Stomach (tissue), 9 donors: ENCODE measurements around the gene PLEKHS1. TPM values are rescaled to one million over a fixed set of nuclear protein-coding genes. Genes with fewer than 3 reads are reported as not detected.

Source experiments
- DNase-seq, 2 donors: peaks; one replicate each; pipeline versions ENCODE4 v3.0.0 to v3.0.0-alpha.2; 2013 to 2019
- H3K27ac ChIP-seq, 5 donors: fragments of 200-600 bp in 4 of 5; sonication (generic) in 4 of 5; one replicate each; pipeline ENCODE4 v1.5.1; 2013 to 2019; ENCODE audit warnings: mild to moderate bottlenecking in 1 of 5, moderate library complexity in 1 of 5
- H3K27me3 ChIP-seq, 3 donors: fragments of 200-600 bp; sonication (generic); one replicate each; pipeline ENCODE4 v1.5.1; 2017 to 2019; ENCODE audit warnings: mixed run types in 1 of 3
- H3K36me3 ChIP-seq, 4 donors: fragments of 200-600 bp; sonication (generic); 1 replicate in 3 of 4; 2 replicates in 1 of 4; pipeline ENCODE4 v1.5.1; 2016 to 2019
- H3K4me1 ChIP-seq, 4 donors: fragments of 200-600 bp; sonication (generic); one replicate each; pipeline ENCODE4 v1.5.1; 2016 to 2019
- H3K4me3 ChIP-seq, 4 donors: fragments of 200-600 bp; sonication (generic) in 3 of 4; one replicate each; pipeline ENCODE4 v1.5.1; 2016 to 2019; ENCODE audit warnings: mild to moderate bottlenecking in 1 of 4
- H3K9me3 ChIP-seq, 4 donors: fragments of 200-600 bp; sonication (generic); one replicate each; pipeline ENCODE4 v1.5.1; 2016 to 2019
- CTCF ChIP-seq, 7 experiments: fragments of 450-650 bp in 4 of 7; fragments of 200-600 bp in 3 of 7; sonication (generic) in 3 of 7; IDR thresholded peaks; one replicate each; pipeline ENCODE4 v1.5.1; 2016 to 2019; ENCODE audit warnings: antibody characterized with exemption in 7 of 7, control low read depth in 2 of 7, mild to moderate bottlenecking in 1 of 7
- EP300 ChIP-seq: sonication (generic); formaldehyde crosslinking; IDR thresholded peaks from one replicate; pipeline ENCODE4 v1.6.1; 2017; ENCODE audit warnings: antibody characterized with exemption
- POLR2A ChIP-seq, 4 donors: fragments of 450-650 bp; IDR thresholded peaks; one replicate each; pipeline ENCODE4 v1.6.1; 2016; ENCODE audit warnings: antibody characterized with exemption in 4 of 4, control low read depth in 2 of 4, mild to moderate bottlenecking in 1 of 4, moderate library complexity in 1 of 4
- POLR2AphosphoS5 ChIP-seq, 3 donors: sonication (generic); formaldehyde crosslinking; IDR thresholded peaks; one replicate each; pipeline ENCODE4 v1.6.1; 2016; ENCODE audit warnings: antibody characterized with exemption in 3 of 3
- WGBS, 5 donors: extraction: QIAGEN DNeasy Blood & Tissue Kit in 3 of 5; methylation state at CpG; one replicate each; pipeline versions ENCODE4 v1.1.5 to v1.1.7; 2013 to 2018; 5-methylcytosine and 5-hydroxymethylcytosine counted together
- intact Hi-C: fragments of 100-400 bp; cut with DNase I; formaldehyde crosslinking; loops from one replicate; pipeline ENCODE4 v1.15.1; 2023; ENCODE audit warnings: low total_unique reads
- polyA plus RNA-seq, 3 donors: library from polyadenylated mRNA; stranded (reverse); fragments of 200-250 nt; gene quantifications; one replicate each; pipeline ENCODE4 v1.2.3, GENCODE V29; 2013
- total RNA-seq, 5 donors: library from RNA; depleted of rRNA; stranded (reverse); fragments of >200 nt; gene quantifications; one replicate each; pipeline versions ENCODE4 v1.1.0 to v1.2.3, GENCODE V29; 2014 to 2016
- donor health status: healthy with polysubstance abuse.
- donor health status: Bipolar disorder and iron deficiency.
- donor health status: healthy.

PLEKHS1 gene
- total and polyA plus RNA-seq, 8 donors = 0.46 to 2.9 (median 1.7) TPM; not detected in 1

- Histone ChIP-seq H3K27ac (peak overlapping the region in 3 of 5 donors; percentile 19 to 40 (median 30)), H3K4me1 (peaks cover 7 to 58% (median 22%) of the 10 kb centered on the region in 4 donors), H3K36me3 (peaks cover 0 to 8% (median 2%) of the 10 kb centered on the region in 4 donors), H3K27me3 (no peaks in the 10 kb centered on the region), H3K9me3 (no peaks in the 10 kb centered on the region), H3K4me3 (no peak overlapping the region)
- intact Hi-C loops = no loop called here
- TF ChIP-seq CTCF (IDR thresholded peaks at IDR 0.05) (no peak), POLR2AphosphoS5 (IDR thresholded peaks at IDR 0.05) (no peak)
- WGBS, 5 donors = 9 to 22% (median 11%) methylated on average over 2 of the region's 2 CpGs
- DNase-seq = peak in 1 of 2 donors; percentile 53
Measured at GRCh38 chr10:113735913-113736312, 15.6 kb upstream of the PLEKHS1 start.

DNA sequence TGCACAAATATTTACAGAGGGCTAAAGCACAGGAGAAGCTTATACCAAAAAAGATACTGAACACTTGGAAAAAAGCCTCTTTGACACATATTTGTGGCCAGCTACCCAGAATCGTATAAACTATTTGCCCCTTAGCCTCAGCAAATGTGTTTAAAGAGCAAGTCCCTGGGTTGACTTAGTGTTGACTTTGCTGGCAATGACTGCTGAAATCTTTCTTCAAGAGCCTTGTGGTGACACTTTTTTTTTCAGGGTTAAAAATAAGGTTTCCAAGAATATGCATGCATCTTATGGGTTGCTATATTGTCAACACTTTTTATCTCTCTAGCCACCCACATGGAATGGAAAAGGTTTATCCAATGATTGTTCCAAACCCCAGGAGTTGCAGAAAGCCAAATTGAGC, 14.9 kb upstream of the PLEKHS1 start:
- Histone ChIP-seq H3K27ac (peak overlapping the region in 2 of 5 donors; percentile 19 to 40), H3K4me3 (no peak overlapping the region), H3K4me1 (peaks cover 7 to 52% (median 22%) of the 10 kb centered on the region in 4 donors), H3K27me3 (no peaks in the 10 kb centered on the region), H3K9me3 (no peaks in the 10 kb centered on the region), H3K36me3 (peaks cover 0 to 5% (median 2%) of the 10 kb centered on the region in 4 donors)
- TF ChIP-seq POLR2A (IDR thresholded peaks at IDR 0.05) (no peak), CTCF (IDR thresholded peaks at IDR 0.05) (no peak), POLR2AphosphoS5 (IDR thresholded peaks at IDR 0.05) (no peak), EP300 (no peak)
- 7 to 40% (median 35%) methylated on average over 1 of the region's 1 CpG for WGBS, 5 donors
- peak in 1 of 2 donors; percentile 40 for DNase-seq
- intact Hi-C loops = no loop called here

DNA sequence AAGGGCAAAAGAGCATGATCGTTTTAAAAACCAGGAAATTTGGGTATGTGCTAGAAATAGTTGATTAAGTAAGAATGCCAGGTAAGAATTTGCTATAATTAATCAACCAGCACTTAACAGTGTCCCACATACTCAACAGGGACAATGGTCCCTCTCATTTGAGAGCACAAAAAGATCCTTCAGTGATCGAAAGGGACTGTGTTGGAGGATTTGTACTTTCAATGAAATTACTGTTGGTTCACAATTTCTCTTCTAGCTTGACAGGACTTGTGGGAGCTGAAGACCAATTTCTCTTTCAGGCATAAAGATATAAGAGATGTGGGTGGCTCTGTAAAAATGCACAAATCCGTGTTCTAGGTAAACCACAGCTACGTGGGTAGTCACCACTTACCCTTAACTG, 12.5 kb upstream of the PLEKHS1 start:
- Histone ChIP-seq H3K4me3 (no peak overlapping the region), H3K9me3 (no peaks in the 10 kb centered on the region), H3K4me1 (peaks cover 7 to 28% (median 17%) of the 10 kb centered on the region in 4 donors), H3K36me3 (no peaks in the 10 kb centered on the region), H3K27ac (no peak overlapping the region), H3K27me3 (no peaks in the 10 kb centered on the region)
- intact Hi-C loops = no loop called here
- TF ChIP-seq CTCF (IDR thresholded peaks at IDR 0.05) = no peak
- TF ChIP-seq EP300 = no peak
- TF ChIP-seq POLR2AphosphoS5 (IDR thresholded peaks at IDR 0.05) = no peak
- TF ChIP-seq POLR2A (IDR thresholded peaks at IDR 0.05) = no peak
- WGBS, 5 donors = 65 to 74% (median 72%) methylated on average over 4 of the region's 4 CpGs
- DNase-seq = no peak

DNA sequence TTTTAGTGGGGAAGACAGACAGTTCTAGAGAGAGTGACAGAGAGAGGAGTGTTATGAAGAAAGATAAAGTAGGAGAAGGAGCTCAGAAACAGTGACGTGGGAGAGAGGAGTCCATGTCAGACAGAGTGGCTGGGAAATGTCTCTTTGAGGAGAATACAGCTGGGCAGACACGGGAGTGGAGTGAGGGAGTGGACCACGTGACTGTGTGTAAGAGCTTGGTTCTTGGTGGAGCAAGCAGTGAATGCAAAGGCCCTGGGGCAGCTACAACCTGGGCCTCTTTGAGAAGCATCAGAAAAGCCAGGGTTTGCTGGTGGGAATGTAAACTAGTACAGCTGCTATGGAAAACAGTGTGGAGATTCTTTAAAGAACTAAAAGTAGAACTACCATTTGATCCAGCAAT, 11.9 kb upstream of the PLEKHS1 start:
- DNase-seq = no peak
- WGBS, 5 donors = 67 to 85% (median 80%) methylated on average over 3 of the region's 3 CpGs
- H3K4me1 ChIP-seq = peaks cover 7 to 24% (median 17%) of the 10 kb centered on the region in 4 donors
- no peaks in the 10 kb centered on the region for H3K36me3 ChIP-seq
- H3K9me3 ChIP-seq = no peaks in the 10 kb centered on the region
- H3K4me3 ChIP-seq = no peak overlapping the region
- no peak overlapping the region for H3K27ac ChIP-seq
- intact Hi-C loops = no loop called here
- no peak for TF ChIP-seq EP300
- TF ChIP-seq POLR2AphosphoS5 (IDR thresholded peaks at IDR 0.05) = no peak
- no peak for TF ChIP-seq POLR2A (IDR thresholded peaks at IDR 0.05)
- TF ChIP-seq CTCF (IDR thresholded peaks at IDR 0.05) = no peak
- H3K27me3 ChIP-seq = no peaks in the 10 kb centered on the region
